Heart right ventricle (tissue), 16 donors: ENCODE data around the gene P3H2. TPM values are rescaled to one million over a fixed set of nuclear protein-coding genes. Genes with fewer than 3 reads are reported as not detected.

ENCODE experiments used
- ATAC-seq, 8 donors: fragments of 200-7000 bp; cut with Tn5 transposase; one replicate each; pipeline ENCODE4 v1.9.1; 2020; ENCODE audit warnings: mild to moderate bottlenecking in 8 of 8, moderate library complexity in 8 of 8, moderate number of reproducible peaks in 1 of 8
- DNase-seq, 2 donors: peaks; one replicate each; pipeline ENCODE4 v3.0.0-alpha.2; 2020
- H3K27ac ChIP-seq, 10 donors: fragments of 200-600 bp; sonication (generic) in 2 of 10; one replicate each; pipeline versions ENCODE4 v1.5.0 to v1.8.0; 2020 to 2022; ENCODE audit warnings: mild to moderate bottlenecking in 3 of 10
- H3K27me3 ChIP-seq, 7 donors: fragments of 200-600 bp; one replicate each; pipeline ENCODE4 v1.8.0; 2021 to 2022; ENCODE audit warnings: mild to moderate bottlenecking in 2 of 7
- H3K36me3 ChIP-seq, 9 donors: fragments of 200-600 bp; sonication (generic) in 1 of 9; one replicate each; pipeline versions ENCODE4 v1.5.0 to v1.8.0; 2020 to 2022; ENCODE audit warnings: mild to moderate bottlenecking in 2 of 9
- H3K4me1 ChIP-seq, 9 donors: fragments of 200-600 bp; sonication (generic) in 1 of 9; one replicate each; pipeline versions ENCODE4 v1.5.0 to v1.8.0; 2020 to 2022; ENCODE audit warnings: mild to moderate bottlenecking in 4 of 9
- H3K4me3 ChIP-seq, 10 donors: fragments of 200-600 bp; sonication (generic) in 2 of 10; one replicate each; pipeline versions ENCODE4 v1.5.0 to v1.8.0; 2020 to 2022; ENCODE audit warnings: mild to moderate bottlenecking in 7 of 10, moderate library complexity in 2 of 10
- H3K9me3 ChIP-seq, 11 donors: fragments of 200-600 bp in 10 of 11; sonication (generic) in 2 of 11; one replicate each; pipeline versions ENCODE4 v1.5.0 to v1.8.0; 2013 to 2022; ENCODE audit warnings: mild to moderate bottlenecking in 2 of 11, control low read depth in 1 of 11, moderate library complexity in 1 of 11
- CTCF ChIP-seq, 9 donors: fragments of 200-600 bp; sonication (generic) in 2 of 9; IDR thresholded peaks; one replicate each; pipeline versions ENCODE4 v1.5.0 to v1.8.0; 2021 to 2022; ENCODE audit warnings: antibody characterized with exemption in 9 of 9, mild to moderate bottlenecking in 5 of 9, moderate library complexity in 1 of 9
- WGBS, 2 donors: extraction: QIAGEN DNeasy Blood & Tissue Kit; methylation state at CpG; one replicate each; pipeline ENCODE4 v1.1.7; 2013; ENCODE audit warnings: inconsistent platforms in 1 of 2; 5-methylcytosine and 5-hydroxymethylcytosine counted together
- intact Hi-C, 10 donors: fragments of 100-400 bp; cut with DNase I; formaldehyde crosslinking; loops; one replicate each; pipeline versions ENCODE4 v1.11.1 to v1.14.2; 2022
- polyA plus RNA-seq, 2 donors: library from polyadenylated mRNA; stranded (reverse); fragments of 200-250 nt; gene quantifications; one replicate each; pipeline ENCODE4 v1.2.3, GENCODE V29; 2013
- total RNA-seq, 10 donors: library from RNA; stranded (reverse); fragmentation: NEBNext Ultra II Directional in 3 of 10; extraction: Animal tissue kit (Norgen Biotek cat#: 25700) in 3 of 10; gene quantifications; one replicate each; pipeline versions ENCODE4 v1.2.1 to v1.2.4, GENCODE V29; 2021 to 2023
- donor health status: Arrhythmogenic right ventricular cardiomyopathy.
- donor health status: ischemic (EF 13 %, LVEDD 7.1; RV severe dilation, severe dysfunction).
- donor health status: healthy with polysubstance abuse.
- donor health status: DM: no; HTN: yes; CAD: no.
- donor health status: DM: no; HTN: no; CAD: no.
- donor health status: ischemic (EF 25% LVEDD 6.9; RV normal size, moderate dysfunction).
- donor health status: ischemic (EF 25% LVEDD 5.7; RV mildly dilated, moderate dysfunction).
- donor health status: healthy.
- donor health status: DM: yes; HTN: yes; CAD: no.
- donor health status: Ischemic cardiomyopathy.
- donor health status: ischemic (EF 35%, LVEDD 5.7; RV mildly dilated, moderate dysfunction).
- donor health status: nonischemic (EF 11% LVEDD 7.7; RV severe dilation, severe dysfunction).
- donor health status: DM: yes; HTN: yes; CAD: no.
- donor health status: PGD.
- donor health status: ischemic (EF 29% LVEDD 5.4; RV normal size, mild dysfunction).
- donor health status: nonischemic (EF 23%, LVEDD 6.1; RV moderate dilation, normal function).

The P3H2 gene
- total and polyA plus RNA-seq, 12 donors: 0.49 to 28.8 (median 3.5) TPM

GRCh38 chr3:190004656-190005055 is 116.0 kb downstream of the P3H2 start:
- Histone ChIP-seq H3K27ac (no peak overlapping the region), H3K9me3 (no peaks in the 10 kb centered on the region), H3K4me3 (no peak overlapping the region), H3K36me3 (no peaks in the 10 kb centered on the region), H3K27me3 (no peaks in the 10 kb centered on the region), H3K4me1 (peaks cover 0 to 29% (median 5%) of the 10 kb centered on the region in 9 donors)
- intact Hi-C loops: loop anchor here in 1 of 10 donors (10.0 kb wide), 1 partner anchor 110 kb away; no protein-coding TSS in a partner anchor
- DNase-seq (no peak), ATAC-seq (no peak)
- WGBS, 2 donors: 82 to 92% methylated on average over 5 of the region's 5 CpGs
- TF ChIP-seq CTCF (IDR thresholded peaks at IDR 0.05): no peak

DNA sequence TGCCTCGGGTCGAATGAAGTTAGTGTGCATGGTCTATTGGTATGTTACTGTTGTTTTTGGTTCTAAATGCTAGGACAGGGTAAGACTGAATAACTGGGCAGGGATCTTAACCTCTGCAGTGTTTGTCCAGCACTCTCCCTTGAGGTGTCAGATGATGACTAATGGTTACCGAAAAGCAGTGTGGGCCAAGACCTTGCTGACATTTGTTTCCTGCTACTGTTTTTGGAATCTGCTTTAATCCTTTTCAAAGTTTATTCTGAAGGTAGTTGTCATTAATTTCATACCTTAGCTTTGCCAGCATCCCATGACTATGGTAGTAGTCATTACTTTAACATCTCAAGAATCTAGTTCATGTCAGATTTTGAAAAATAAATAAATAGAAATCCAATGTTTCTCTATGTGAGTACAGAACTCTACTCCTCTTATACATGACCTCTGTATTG is 117.0 kb downstream of the P3H2 start:
- Histone ChIP-seq H3K27ac (peak overlapping the region in 2 of 10 donors; percentile 24 to 34), H3K4me1 (peaks cover 0 to 23% (median 5%) of the 10 kb centered on the region in 9 donors), H3K4me3 (no peak overlapping the region), H3K9me3 (no peaks in the 10 kb centered on the region), H3K27me3 (no peaks in the 10 kb centered on the region), H3K36me3 (no peaks in the 10 kb centered on the region)
- ATAC-seq (peak; percentile 38 to 91 (median 66)), DNase-seq (no peak)
- no peak for TF ChIP-seq CTCF (IDR thresholded peaks at IDR 0.05)
- intact Hi-C loops: loop anchor here in 1 of 10 donors (10.0 kb wide), 1 partner anchor 111 kb away; no protein-coding TSS in a partner anchor
- 42 to 51% methylated on average over 3 of the region's 3 CpGs for WGBS, 2 donors

DNA sequence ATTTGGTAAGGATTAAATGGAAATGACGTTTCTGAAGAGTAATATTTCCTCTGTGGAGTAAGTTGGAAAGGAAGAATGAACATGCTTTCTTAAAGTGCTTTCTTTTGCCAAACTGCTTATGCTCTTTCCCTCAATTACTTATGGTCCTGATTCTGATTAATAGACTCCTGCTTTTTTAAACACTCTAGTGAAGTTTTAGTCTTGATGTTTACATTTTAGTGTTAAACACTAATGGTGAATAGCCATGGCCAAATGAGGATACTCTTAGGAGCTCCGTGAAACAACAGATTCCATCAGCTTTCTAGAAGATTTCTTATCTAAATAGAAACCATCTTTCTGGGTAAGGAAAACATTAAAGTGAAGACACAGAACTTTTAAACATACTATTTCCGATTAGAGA is 117.6 kb downstream of the P3H2 start:
- H3K36me3 ChIP-seq: no peaks in the 10 kb centered on the region
- DNase-seq (no peak), ATAC-seq (no peak)
- H3K27me3 ChIP-seq: no peaks in the 10 kb centered on the region
- no peak overlapping the region for H3K4me3 ChIP-seq
- no peaks in the 10 kb centered on the region for H3K9me3 ChIP-seq
- intact Hi-C loops: loop anchor here in 1 of 10 donors (10.0 kb wide), 1 partner anchor 112 kb away; no protein-coding TSS in a partner anchor
- TF ChIP-seq CTCF (IDR thresholded peaks at IDR 0.05): no peak
- peaks cover 0 to 16% (median 5%) of the 10 kb centered on the region in 9 donors for H3K4me1 ChIP-seq
- peak overlapping the region in 2 of 10 donors; percentile 24 to 34 for H3K27ac ChIP-seq
- 49 to 64% methylated on average over 3 of the region's 3 CpGs for WGBS, 2 donors

DNA sequence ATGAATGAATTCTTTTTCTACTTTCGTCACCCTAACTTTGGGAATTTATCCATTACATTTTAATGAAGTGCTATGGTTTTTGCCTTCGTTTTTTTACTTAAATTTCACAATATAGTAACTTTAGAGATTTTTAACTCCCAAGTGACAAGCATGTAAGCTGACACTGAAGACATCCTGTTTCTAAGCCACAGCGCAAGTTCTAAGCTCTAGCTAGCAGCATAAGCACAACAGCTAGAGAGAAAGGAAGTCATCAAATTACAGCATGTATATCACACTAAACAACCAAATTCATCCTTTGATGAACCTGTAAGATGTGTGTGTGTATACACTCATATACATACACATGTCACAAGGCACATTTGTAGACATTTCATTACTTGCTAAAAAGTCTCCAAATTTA is 119.3 kb downstream of the P3H2 start:
- no peak overlapping the region for H3K27ac ChIP-seq
- no peaks in the 10 kb centered on the region for H3K9me3 ChIP-seq
- H3K27me3 ChIP-seq: no peaks in the 10 kb centered on the region
- ATAC-seq (no peak), DNase-seq (no peak)
- H3K4me3 ChIP-seq: no peak overlapping the region
- H3K4me1 ChIP-seq: peaks cover 0 to 16% (median 5%) of the 10 kb centered on the region in 9 donors
- H3K36me3 ChIP-seq: no peaks in the 10 kb centered on the region
- no peak for TF ChIP-seq CTCF (IDR thresholded peaks at IDR 0.05)
- 66 to 79% methylated on average over 3 of the region's 3 CpGs for WGBS, 2 donors
- intact Hi-C loops: loop anchor here in 1 of 10 donors (10.0 kb wide), 1 partner anchor 113 kb away; no protein-coding TSS in a partner anchor
